ENCODE data around the gene ATAD3B. TPM values are rescaled to one million over a fixed set of nuclear protein-coding genes. Genes with fewer than 3 reads are reported as not detected.
"Not testable (repeated sequence)": the region's sequence is repeated elsewhere in the genome, so short reads cannot be mapped to it uniquely, and the experiment has no call there.

The ATAD3B gene
- total and polyA plus RNA-seq, 7 donors = 4.8 to 49.4 (median 11.5) TPM

DNA sequence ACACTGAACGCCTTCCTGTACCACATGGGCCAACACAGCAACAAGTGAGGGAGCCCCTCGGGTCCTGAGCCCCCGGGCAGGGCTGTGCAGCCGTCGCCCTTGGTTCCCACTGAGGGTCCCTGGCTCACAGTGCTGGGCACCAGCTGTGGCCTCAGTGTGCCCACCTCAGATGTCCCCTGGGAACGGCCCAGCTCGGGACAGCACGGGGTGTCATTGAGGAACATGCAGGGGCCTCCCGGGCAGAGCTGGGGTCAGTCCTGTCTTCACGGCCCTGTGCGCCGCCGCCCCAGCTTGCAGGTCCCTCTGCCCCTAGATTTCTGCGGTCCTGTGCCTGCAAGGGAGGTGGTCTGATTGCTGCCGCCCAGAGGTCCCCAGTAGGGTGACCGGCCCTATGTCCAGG is 17.7 kb downstream of the ATAD3B start:
- Histone ChIP-seq H3K4me3 (no peak overlapping the region), H3K27ac (no peak overlapping the region), H3K4me1 (no peaks in the 10 kb centered on the region), H3K27me3 (no peaks in the 10 kb centered on the region), H3K36me3 (peaks cover 25 to 88% (median 38%) of the 10 kb centered on the region in 4 donors), H3K9me3 (no peaks in the 10 kb centered on the region)
- DNase-seq = no peak
- no peak for TF ChIP-seq EP300 (IDR thresholded peaks at IDR 0.05)
- TF ChIP-seq, protein P1, sequence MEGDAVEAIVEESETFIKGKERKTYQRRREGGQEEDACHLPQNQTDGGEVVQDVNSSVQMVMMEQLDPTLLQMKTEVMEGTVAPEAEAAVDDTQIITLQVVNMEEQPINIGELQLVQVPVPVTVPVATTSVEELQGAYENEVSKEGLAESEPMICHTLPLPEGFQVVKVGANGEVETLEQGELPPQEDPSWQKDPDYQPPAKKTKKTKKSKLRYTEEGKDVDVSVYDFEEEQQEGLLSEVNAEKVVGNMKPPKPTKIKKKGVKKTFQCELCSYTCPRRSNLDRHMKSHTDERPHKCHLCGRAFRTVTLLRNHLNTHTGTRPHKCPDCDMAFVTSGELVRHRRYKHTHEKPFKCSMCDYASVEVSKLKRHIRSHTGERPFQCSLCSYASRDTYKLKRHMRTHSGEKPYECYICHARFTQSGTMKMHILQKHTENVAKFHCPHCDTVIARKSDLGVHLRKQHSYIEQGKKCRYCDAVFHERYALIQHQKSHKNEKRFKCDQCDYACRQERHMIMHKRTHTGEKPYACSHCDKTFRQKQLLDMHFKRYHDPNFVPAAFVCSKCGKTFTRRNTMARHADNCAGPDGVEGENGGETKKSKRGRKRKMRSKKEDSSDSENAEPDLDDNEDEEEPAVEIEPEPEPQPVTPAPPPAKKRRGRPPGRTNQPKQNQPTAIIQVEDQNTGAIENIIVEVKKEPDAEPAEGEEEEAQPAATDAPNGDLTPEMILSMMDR (IDR thresholded peaks at IDR 0.05) = no peak
- TF ChIP-seq POLR2AphosphoS5 (IDR thresholded peaks at IDR 0.05) = no peak
- no peak for TF ChIP-seq POLR2A (IDR thresholded peaks at IDR 0.05)
- WGBS, 2 donors = 97 to 98% methylated on average over 16 of the region's 16 CpGs
- intact Hi-C loops (cut with DNase I) = no loop called here

DNA sequence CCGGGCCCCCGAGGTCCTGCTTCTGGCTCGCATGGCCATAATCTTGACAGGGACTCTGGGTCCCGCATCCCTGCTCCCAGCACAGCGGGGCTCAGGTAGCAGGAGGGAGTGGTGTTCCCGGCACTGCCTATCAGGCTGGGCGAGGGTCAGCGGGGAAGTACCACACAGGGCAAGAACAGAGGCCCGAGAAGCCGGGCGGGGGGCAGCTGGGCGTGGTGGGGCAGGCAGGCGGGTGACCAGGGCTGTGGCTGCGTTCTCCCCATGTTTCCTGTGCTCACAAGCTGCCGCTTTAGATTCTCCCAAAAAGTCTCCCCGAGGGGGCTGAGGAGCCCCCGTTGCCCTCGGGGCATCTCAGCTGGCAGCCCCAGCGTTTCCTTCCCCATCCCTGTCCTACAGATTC is 18.3 kb downstream of the ATAD3B start:
- H3K36me3 ChIP-seq = peaks cover 25 to 91% (median 38%) of the 10 kb centered on the region in 4 donors
- 96% methylated on average over 19 of the region's 19 CpGs for WGBS, 2 donors

DNA sequence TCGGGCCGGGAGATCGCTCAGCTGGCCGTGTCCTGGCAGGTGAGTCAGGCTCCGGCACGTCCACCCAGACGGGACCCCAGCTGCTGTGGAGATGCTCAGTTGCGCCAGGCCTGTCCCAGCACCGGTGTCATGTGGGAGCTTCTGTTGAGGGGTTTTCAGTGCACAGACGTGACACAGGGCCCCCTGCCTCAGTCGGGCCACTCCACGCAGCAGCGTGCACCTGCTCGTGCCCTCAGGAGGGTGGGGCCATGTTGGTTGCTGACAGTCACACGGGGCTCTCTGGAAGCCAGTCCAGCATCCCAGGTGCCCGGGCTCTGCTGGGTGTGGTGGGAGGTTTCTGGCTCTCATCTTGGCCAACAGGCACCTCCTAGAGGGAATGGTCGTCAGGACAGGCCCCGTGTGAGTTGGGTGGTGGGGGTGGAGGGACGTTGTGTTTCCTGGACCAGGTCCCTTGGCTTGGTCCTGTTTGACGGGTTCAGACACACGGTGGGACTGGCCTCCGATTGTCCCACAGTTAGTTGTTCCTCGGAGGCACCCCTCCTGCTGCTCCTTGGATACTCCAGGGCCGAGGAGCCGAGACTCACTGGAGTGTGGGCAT is 19.2 kb downstream of the ATAD3B start:
- 97% methylated on average over 20 to 22 of the region's 25 CpGs for WGBS, 2 donors
- intact Hi-C loops (cut with DNase I) = no loop called here

More for the DNA sequence above, 18.3 kb downstream of the ATAD3B start:
- H3K4me1 ChIP-seq = no peaks in the 10 kb centered on the region
- TF ChIP-seq POLR2AphosphoS5 (IDR thresholded peaks at IDR 0.05) (no peak), EP300 (IDR thresholded peaks at IDR 0.05) (no peak), POLR2A (IDR thresholded peaks at IDR 0.05) (no peak)
- TF ChIP-seq, protein P1 (IDR thresholded peaks at IDR 0.05) = no peak
- no peak overlapping the region for H3K4me3 ChIP-seq
- DNase-seq = no peak
- no peak overlapping the region for H3K27ac ChIP-seq
- no peaks in the 10 kb centered on the region for H3K27me3 ChIP-seq
- no peaks in the 10 kb centered on the region for H3K9me3 ChIP-seq
- intact Hi-C loops (cut with DNase I) = no loop called here

DNA sequence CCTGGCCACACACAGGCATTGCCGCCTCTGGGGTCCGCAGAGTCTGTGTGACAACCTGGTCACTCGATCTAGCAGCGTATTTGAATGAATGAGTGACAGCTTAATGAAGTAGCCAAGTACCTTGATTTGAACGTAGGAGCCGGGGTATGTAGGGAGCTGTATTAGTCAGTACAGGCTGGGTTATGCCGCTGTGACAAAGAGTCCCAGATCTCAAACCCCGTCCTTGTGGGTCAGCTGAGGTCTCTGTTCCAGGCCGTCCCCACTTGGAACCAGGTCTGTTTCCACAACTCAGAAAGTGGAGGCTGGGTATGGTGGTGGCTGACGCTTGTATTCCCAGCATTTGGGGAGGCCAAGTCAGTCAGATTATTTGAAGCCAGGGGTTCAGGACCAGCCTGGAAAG is 20.0 kb downstream of the ATAD3B start:
- TF ChIP-seq EP300 (IDR thresholded peaks at IDR 0.05) (no peak), POLR2A (IDR thresholded peaks at IDR 0.05) (no peak), POLR2AphosphoS5 (IDR thresholded peaks at IDR 0.05) (no peak)
- TF ChIP-seq, protein P1 (IDR thresholded peaks at IDR 0.05) = no peak

More for the DNA sequence above, 19.2 kb downstream of the ATAD3B start:
- Histone ChIP-seq H3K4me1 (no peaks in the 10 kb centered on the region), H3K27me3 (no peaks in the 10 kb centered on the region), H3K27ac (no peak overlapping the region), H3K4me3 (no peak overlapping the region), H3K36me3 (peaks cover 25 to 92% (median 39%) of the 10 kb centered on the region in 4 donors), H3K9me3 (no peaks in the 10 kb centered on the region)
- DNase-seq = no peak
- TF ChIP-seq POLR2A (IDR thresholded peaks at IDR 0.05) (no peak), EP300 (IDR thresholded peaks at IDR 0.05) (no peak), POLR2AphosphoS5 (IDR thresholded peaks at IDR 0.05) (no peak)
- TF ChIP-seq, protein P1 (IDR thresholded peaks at IDR 0.05) = no peak

DNA sequence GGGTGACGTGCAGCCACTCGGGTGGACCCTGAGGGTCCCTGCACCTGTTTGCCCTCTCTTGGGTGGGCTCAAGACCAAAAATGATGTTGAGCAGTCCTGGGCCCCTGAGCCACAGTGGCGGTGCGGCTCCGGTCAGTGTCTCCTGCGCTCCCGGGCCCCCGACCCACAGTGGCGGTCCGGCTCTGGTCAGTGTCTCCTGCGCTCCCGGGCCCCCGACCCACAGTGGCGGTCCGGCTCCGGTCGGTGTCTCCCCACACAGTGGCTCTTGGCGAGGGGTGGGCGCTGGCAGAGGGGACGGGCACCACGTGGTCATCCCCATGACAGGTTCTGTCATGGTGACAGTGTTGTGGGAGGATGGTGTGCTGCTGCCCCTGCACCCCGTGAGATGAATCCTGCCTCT is 22.7 kb downstream of the ATAD3B start:
- H3K27ac ChIP-seq; H3K9me3 ChIP-seq; H3K4me1 ChIP-seq; H3K4me3 ChIP-seq; intact Hi-C loops (cut with DNase I); H3K27me3 ChIP-seq; DNase-seq: not testable (repeated sequence)
- whole genome bisulfite sequencing, 2 donors = 98% methylated on average over 22 of the region's 22 CpGs
- H3K36me3 ChIP-seq = peaks cover 19 to 63% (median 23%) of the 10 kb centered on the region in 4 donors

More for the DNA sequence above, 20.0 kb downstream of the ATAD3B start:
- Histone ChIP-seq H3K27me3 (no peaks in the 10 kb centered on the region), H3K4me1 (no peaks in the 10 kb centered on the region), H3K36me3 (peaks cover 25 to 89% (median 36%) of the 10 kb centered on the region in 4 donors), H3K9me3 (no peaks in the 10 kb centered on the region), H3K4me3 (no peak overlapping the region), H3K27ac (no peak overlapping the region)
- no peak for DNase-seq
- WGBS, 2 donors = 98 to 99% methylated on average over 10 of the region's 10 CpGs
- intact Hi-C loops (cut with DNase I) = no loop called here

DNA sequence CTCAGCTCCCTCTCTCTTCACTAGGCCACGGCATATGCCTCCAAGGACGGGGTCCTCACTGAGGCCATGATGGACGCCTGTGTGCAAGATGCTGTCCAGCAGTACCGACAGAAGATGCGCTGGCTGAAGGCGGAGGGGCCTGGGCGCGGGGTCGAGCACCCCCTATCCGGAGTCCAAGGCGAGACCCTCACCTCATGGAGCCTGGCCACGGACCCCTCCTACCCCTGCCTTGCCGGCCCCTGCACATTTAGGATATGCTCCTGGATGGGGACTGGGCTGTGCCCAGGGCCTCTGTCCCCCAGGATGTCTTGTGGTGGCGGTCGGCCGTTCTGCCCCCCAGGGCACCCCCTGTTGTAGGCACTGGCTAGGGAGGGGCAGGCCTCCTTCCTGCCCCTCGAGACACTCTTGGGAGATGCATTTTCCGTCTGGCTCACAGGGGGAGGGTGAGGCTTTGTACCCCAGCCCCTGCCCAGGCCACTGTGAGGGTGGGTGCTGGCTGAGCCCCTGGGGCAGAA is 24.0 kb downstream of the ATAD3B start:
- H3K36me3 ChIP-seq = peaks cover 8 to 51% (median 13%) of the 10 kb centered on the region in 4 donors
- WGBS, 2 donors = 93 to 94% methylated on average over 17 to 18 of the region's 18 CpGs

More for the DNA sequence above, 24.0 kb downstream of the ATAD3B start:
- intact Hi-C loops (cut with DNase I); H3K9me3 ChIP-seq; DNase-seq; H3K4me3 ChIP-seq; H3K4me1 ChIP-seq; H3K27ac ChIP-seq; H3K27me3 ChIP-seq: not testable (repeated sequence)
